ENCODE results near the gene NT5DC2.

Gene NT5DC2

DNA sequence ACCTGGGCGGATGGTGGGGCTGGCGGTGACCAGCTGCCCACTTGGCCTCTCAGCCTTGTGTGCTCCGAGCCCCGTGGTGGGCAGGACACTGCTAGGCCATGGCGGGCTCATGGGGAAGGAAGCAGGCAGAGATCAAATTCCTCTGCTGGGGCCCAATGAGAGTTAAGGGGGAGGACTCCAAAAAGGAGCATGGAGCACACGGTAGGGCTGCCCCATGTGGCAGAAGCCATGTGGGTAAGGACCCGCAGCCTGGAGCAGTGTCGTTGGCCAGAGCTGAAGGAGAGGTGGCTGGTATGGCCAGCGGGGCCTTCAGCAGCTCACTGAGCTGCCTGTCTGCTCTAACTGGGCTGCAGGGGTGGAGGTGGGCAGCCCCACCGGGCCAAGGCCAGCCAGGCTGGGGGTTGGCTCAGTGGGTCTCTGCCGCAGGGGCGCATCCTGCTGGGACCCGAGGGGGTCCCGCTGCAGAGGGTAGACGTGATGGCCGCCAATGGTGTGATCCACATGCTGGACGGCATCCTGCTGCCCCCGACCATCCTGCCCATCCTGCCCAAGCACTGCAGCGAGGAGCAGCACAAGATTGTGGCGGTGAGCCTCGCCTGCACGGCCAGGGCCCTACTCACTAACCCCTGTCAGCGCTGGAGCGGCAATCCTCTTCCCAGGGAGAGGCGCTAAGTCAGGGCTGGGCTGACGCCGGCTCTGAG is 27.2 kb downstream of the NT5DC2 start:
- no peak for DNase-seq

DNA sequence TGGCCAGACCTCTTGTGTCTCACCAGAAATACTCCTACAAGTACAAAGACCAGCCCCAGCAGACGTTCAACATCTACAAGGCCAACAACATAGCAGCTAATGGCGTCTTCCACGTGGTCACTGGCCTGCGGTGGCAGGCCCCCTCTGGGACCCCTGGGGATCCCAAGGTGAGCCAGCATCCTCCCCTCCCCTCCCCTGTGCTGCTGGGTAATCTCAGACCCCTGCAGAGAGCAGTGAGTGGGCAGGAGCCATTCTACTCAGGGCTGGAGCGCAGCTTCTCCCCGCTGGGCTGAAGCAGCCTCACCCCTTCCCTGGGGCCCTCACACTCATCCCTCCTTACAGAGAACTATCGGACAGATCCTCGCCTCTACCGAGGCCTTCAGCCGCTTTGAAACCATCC is 28.7 kb downstream of the NT5DC2 start:
- DNase-seq, result no peak

GRCh38 chr3:52503788-52504424 is 29.8 kb downstream of the NT5DC2 start:
- DNase-seq, result peak in 2 of 3 experiments; percentile 64 to 81

GRCh38 chr3:52502808-52503350 is 30.8 kb downstream of the NT5DC2 start:
- no peak for DNase-seq

DNA sequence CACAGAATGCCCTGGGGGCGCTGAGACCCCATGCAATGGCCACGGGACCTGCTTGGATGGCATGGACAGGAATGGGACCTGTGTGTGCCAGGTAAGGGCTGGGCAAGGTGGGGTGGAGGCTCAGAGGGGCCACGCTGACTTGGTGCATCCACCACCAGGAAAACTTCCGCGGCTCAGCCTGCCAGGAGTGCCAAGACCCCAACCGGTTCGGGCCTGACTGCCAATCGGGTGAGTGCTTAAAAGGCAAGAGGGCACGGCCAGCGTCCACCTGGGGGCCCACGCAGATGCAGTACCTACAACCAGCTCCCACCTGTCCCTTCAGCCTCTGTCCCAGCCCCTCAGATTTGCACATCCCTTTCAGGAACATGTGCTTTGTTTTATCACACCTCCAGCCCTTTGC is 31.7 kb downstream of the NT5DC2 start:
- no peak for DNase-seq

- DNase-seq, result no peak
Measured at GRCh38 chr3:52501046-52501445, 32.6 kb downstream of the NT5DC2 start.

GRCh38 chr3:52498137-52499054 is 35.3 kb downstream of the NT5DC2 start:
- DNase-seq, result no peak

GRCh38 chr3:52495777-52496602 is 37.7 kb downstream of the NT5DC2 start:
- DNase-seq, result no peak

- no peak for DNase-seq
Measured at GRCh38 chr3:52494886-52495495, 38.7 kb downstream of the NT5DC2 start, which contains the start of gene STAB1. TSS of gene STAB1 (plus strand) at chr3:52495338. CDS start at chr3:52495414, 76 bp downstream.

GRCh38 chr3:52494445-52494844 is 39.2 kb downstream of the NT5DC2 start:
- DNase-seq, result peak in 2 of 3 experiments; percentile 22 to 59

DNA sequence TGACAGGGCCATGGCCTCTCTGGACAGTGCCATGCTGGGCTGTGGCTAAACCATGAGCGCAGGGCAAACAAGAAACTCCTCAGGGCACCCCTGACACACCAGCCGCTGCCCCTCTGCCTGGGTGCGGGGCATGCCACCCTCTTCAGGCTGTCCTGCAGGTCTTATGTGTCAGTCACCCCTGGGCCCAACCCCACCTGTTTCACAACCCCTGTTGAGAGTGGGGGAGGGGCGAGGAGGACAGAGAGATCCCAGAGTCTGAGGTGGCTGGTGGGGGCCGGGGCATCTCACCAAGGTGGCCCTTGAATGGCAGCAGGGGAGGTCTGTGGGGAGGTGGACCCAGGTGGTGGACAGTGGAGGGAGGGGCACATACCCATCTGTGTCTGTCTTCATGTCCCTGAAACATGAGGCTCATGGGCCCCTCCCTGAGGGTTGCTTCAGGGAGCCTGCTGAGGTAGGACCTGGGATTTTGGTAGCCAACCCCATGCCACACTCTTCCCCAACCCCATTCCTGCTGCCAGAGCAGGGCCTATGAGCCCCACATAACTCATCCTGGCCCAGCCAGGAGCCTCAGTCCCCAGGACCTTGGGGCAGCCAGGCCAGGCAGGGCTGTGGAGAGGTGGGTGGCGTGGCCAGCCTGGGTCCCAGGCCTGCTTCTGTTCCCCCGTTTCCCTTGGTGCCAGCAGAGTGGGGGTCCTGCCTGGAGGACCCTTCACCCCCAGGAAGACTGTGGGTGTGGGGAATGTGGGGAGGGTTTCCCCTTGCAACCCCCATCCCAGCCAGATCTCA is 40.2 kb downstream of the NT5DC2 start:
- no peak for DNase-seq

GRCh38 chr3:52492059-52492458 is 41.6 kb downstream of the NT5DC2 start:
- no peak for DNase-seq

- no peak for DNase-seq
Measured at GRCh38 chr3:52490939-52491526, 42.6 kb downstream of the NT5DC2 start.

DNA sequence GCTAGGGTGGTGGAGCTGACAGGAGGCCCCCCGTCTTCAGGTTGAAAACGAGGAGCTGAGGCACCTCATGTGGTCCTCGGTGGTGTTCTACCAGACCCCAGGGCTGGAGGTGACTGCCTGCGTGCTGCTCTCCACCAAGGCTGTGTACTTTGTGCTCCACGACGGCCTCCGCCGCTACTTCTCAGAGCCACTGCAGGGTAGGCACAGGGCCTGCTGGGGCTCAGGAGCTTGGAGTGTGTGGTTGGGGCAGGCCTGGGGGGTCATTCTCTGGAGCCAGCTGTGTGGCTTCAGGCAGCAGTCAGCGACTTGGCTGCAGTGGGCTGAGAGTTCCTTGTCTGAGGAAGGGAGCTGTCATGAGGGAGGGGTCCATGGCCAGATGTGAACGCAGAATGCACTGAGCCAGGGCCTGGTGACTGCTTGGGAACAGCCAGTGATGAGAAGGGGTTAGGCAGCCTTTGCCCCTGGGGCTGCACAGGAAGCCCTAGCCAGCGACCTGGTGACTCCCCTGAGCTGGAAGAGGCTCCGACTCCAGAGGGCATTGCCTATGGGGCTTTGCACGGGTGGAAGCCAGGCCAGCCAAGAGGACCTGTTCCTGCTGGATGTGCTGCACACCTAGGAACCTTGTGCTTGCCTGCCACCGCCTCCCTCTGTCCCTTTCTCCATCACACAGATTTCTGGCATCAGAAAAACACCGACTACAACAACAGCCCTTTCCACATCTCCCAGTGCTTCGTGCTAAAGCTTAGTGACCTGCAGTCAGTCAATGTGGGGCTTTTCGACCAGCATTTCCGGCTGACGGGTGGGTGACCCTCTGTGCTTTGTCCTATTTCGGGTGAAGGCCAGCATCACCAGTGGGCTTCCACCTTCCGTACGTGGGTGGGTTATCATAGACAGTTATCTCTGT is 43.4 kb downstream of the NT5DC2 start:
- DNase-seq, result no peak

GRCh38 chr3:52489453-52489852 is 44.2 kb downstream of the NT5DC2 start:
- DNase-seq, result no peak

GRCh38 chr3:52488746-52489145 is 44.9 kb downstream of the NT5DC2 start:
- no peak for DNase-seq

DNA sequence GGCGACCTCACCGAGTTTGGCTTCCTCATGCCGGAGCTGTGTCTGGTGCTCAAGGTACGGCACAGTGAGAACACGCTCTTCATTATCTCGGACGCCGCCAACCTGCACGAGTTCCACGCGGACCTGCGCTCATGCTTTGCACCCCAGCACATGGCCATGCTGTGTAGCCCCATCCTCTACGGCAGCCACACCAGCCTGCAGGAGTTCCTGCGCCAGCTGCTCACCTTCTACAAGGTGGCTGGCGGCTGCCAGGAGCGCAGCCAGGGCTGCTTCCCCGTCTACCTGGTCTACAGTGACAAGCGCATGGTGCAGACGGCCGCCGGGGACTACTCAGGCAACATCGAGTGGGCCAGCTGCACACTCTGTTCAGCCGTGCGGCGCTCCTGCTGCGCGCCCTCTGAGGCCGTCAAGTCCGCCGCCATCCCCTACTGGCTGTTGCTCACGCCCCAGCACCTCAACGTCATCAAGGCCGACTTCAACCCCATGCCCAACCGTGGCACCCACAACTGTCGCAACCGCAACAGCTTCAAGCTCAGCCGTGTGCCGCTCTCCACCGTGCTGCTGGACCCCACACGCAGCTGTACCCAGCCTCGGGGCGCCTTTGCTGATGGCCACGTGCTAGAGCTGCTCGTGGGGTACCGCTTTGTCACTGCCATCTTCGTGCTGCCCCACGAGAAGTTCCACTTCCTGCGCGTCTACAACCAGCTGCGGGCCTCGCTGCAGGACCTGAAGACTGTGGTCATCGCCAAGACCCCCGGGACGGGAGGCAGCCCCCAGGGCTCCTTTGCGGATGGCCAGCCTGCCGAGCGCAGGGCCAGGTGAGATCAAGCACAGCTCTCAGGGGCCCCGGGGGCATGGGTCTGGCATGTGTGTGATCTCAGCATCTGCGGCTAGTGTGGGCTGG is 45.6 kb downstream of the NT5DC2 start:
- DNase-seq, result no peak

GRCh38 chr3:52487050-52487787 is 46.4 kb downstream of the NT5DC2 start:
- no peak for DNase-seq

All from NCI-H1417 (cell line).